ENCODE data around the gene NPIPA1.
"Not testable (repeated sequence)": the region's sequence is repeated elsewhere in the genome, so short reads cannot be mapped to it uniquely, and the experiment has no call there.

The NPIPA1 gene

DNA sequence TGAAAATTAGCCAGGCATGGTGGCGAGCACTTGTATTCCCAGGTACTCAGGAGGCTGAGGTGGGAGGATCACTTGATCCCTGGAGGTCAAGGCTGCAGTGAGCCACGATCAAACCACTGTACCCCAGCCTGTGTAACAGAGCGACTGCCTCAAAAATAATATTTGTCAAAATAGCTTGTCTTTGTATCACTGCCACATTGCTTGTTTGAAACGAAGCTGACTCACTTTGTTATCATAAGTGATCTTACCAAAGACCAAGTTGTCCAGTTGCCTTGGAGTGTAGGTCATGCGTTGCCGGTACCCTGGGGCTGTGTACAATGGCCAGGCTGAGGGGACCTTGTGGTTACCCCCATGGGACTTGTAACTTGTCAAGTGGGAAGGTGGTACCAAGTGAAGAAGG is 59.5 kb downstream of the NPIPA1 start:
- not testable (repeated sequence) for H3K4me3 ChIP-seq (ENCODE audit: insufficient read depth, low read depth, low read length, poor library complexity, severe bottlenecking); H3K27ac ChIP-seq (ENCODE audit: insufficient read depth, low read length, poor library complexity, severe bottlenecking); H3K36me3 ChIP-seq (ENCODE audit: control insufficient read depth, insufficient read depth, low read length); H3K4me1 ChIP-seq (ENCODE audit: control insufficient read depth, insufficient read depth, low read length, poor library complexity, severe bottlenecking); H3K9me3 ChIP-seq (ENCODE audit: control insufficient read depth, low read length); DNase-seq; H3K27me3 ChIP-seq (replicated peaks; ENCODE audit: control insufficient read depth, insufficient read depth, low read length, poor library complexity, severe bottlenecking)

DNA sequence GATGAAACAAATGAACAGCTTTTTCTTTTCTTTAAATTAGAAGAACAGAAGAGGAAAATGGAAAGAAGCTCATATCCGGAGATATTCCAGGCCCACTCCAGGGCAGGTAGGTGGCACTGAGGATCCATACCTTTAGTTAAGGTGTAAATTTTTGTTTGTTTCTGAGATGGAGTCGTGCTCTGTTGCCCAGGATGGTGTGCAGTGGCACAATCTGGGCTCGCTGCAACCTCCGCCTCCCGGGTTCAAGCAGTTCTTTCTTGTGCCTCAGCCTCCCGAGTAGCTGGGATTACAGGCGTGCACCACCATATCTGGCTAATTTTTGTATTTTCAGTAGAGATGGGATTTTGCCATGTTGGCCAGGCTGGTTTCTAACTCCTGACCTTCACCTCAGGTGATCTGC is 61.1 kb downstream of the NPIPA1 start:
- not testable (repeated sequence) for H3K9me3 ChIP-seq (ENCODE audit: control insufficient read depth, low read length); H3K27ac ChIP-seq (ENCODE audit: insufficient read depth, low read length, poor library complexity, severe bottlenecking); H3K4me3 ChIP-seq (ENCODE audit: insufficient read depth, low read depth, low read length, poor library complexity, severe bottlenecking); H3K27me3 ChIP-seq (replicated peaks; ENCODE audit: control insufficient read depth, insufficient read depth, low read length, poor library complexity, severe bottlenecking); DNase-seq; H3K4me1 ChIP-seq (ENCODE audit: control insufficient read depth, insufficient read depth, low read length, poor library complexity, severe bottlenecking); H3K36me3 ChIP-seq (ENCODE audit: control insufficient read depth, insufficient read depth, low read length)

DNA sequence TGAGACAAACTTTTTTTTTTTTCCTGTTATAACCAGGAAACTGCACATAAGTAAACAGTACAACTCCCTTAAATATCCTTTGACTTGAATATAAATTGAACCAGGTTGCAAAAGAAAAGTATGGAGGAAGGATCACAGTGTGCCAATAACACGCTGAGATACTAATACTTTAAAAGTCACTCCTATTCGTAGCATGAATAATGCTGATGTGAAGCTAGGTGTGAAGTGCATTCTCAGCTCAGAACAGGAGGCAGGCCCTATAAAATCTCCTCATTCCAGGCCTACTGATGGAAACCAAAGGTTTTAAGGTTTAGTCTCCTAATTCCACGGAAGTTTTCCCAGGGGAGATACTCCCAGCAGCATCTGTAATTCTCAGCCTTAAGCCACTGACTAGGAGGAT is 62.6 kb downstream of the NPIPA1 start:
- H3K4me3 ChIP-seq (ENCODE audit: insufficient read depth, low read depth, low read length, poor library complexity, severe bottlenecking); H3K27ac ChIP-seq (ENCODE audit: insufficient read depth, low read length, poor library complexity, severe bottlenecking); H3K4me1 ChIP-seq (ENCODE audit: control insufficient read depth, insufficient read depth, low read length, poor library complexity, severe bottlenecking); H3K36me3 ChIP-seq (ENCODE audit: control insufficient read depth, insufficient read depth, low read length); H3K27me3 ChIP-seq (replicated peaks; ENCODE audit: control insufficient read depth, insufficient read depth, low read length, poor library complexity, severe bottlenecking); H3K9me3 ChIP-seq (ENCODE audit: control insufficient read depth, low read length); DNase-seq: not testable (repeated sequence)

All from effector memory CD4-positive, alpha-beta T cell (primary cell).